Endothelial cell of umbilical vein (primary cell): ENCODE measurements around the gene HSPA9. TPM values are rescaled to one million over a fixed set of nuclear protein-coding genes. Genes with fewer than 3 reads are reported as not detected.

Experiments
- BruUV-seq: library from RNA; stranded (reverse); fragments of 400-500 nt; replicated peaks from 2 replicates; lab custom pipeline; 2021; lab: Mats Ljungman, UMichigan
- CTCF ChIA-PET: fragments of 300-600, 350-600 bp; sonication (Branson Sonifier 250); formaldehyde crosslinking; loops from one replicate; lab custom pipeline; 2021; ENCODE audit warnings: antibody characterized with exemption, inconsistent platforms; lab: Charles Lee
- POLR2A ChIA-PET: fragments of 300-600, 350-600 bp; sonication (Branson Sonifier 250); formaldehyde crosslinking; loops from one replicate; lab custom pipeline; 2021; ENCODE audit warnings: antibody characterized with exemption, inconsistent platforms; lab: Charles Lee
- DNase-seq: peaks from one replicate; pipeline ENCODE4 v3.0.0-alpha.2; 2011; ENCODE audit warnings: low read depth, low spot score
- FAIRE-seq: peaks from 2 replicates; lab custom pipeline; 2011; peaks lifted over from hg19 to GRCh38; lab: Jason Lieb, UNC
- H2AFZ ChIP-seq: 2 replicates; pipeline ENCODE4 v1.6.0; 2012; ENCODE audit warnings: low read depth, low read length, control low read depth, inconsistent platforms
- H3K27ac ChIP-seq: 2 replicates; pipeline ENCODE4 v1.5.1; 2011; ENCODE audit warnings: low read depth, mild to moderate bottlenecking, control low read depth, low read length, moderate library complexity; ENCODE audit not compliant: insufficient read depth
- H3K27me3 ChIP-seq, 2 experiments: 2 replicates each; pipeline versions ENCODE4 v1.6.0 to v1.6.1; 2011; ENCODE audit warnings: low read length in 2 of 2, mixed read lengths in 1 of 2; ENCODE audit not compliant: control insufficient read depth in 2 of 2, insufficient read depth in 2 of 2
- H3K36me3 ChIP-seq, 2 experiments: 2 replicates in 1 of 2; 3 replicates in 1 of 2; pipeline ENCODE4 v1.5.1; 2011; ENCODE audit warnings: low read length in 2 of 2, mild to moderate bottlenecking in 1 of 2, moderate library complexity in 1 of 2; ENCODE audit not compliant: control insufficient read depth in 2 of 2, insufficient read depth in 2 of 2; ENCODE audit errors: extremely low read depth in 1 of 2
- H3K4me1 ChIP-seq: 3 replicates; pipeline ENCODE4 v1.5.1; 2011; ENCODE audit warnings: mild to moderate bottlenecking, low read length; ENCODE audit not compliant: control insufficient read depth, insufficient read depth; ENCODE audit errors: extremely low read depth
- H3K4me2 ChIP-seq: 2 replicates; pipeline ENCODE4 v1.6.1; 2011; ENCODE audit warnings: low read length, control low read depth, mixed read lengths; ENCODE audit not compliant: insufficient read depth
- H3K4me3 ChIP-seq, 3 experiments: fragments of 200-600 bp in 1 of 3; sonication (generic), shearing (Covaris generic) in 1 of 3; replicated peaks in 1 of 3; 2 replicates each; pipeline ENCODE4 v1.5.1; 2011 to 2016; ENCODE audit warnings: control low read depth in 3 of 3, low read length in 3 of 3, mild to moderate bottlenecking in 2 of 3, inconsistent platforms in 1 of 3, low read depth in 1 of 3, moderate library complexity in 1 of 3; ENCODE audit not compliant: insufficient read depth in 1 of 3
- H3K79me2 ChIP-seq: 2 replicates; pipeline ENCODE4 v1.6.0; 2012; ENCODE audit warnings: low read length, inconsistent platforms; ENCODE audit not compliant: control insufficient read depth, insufficient read depth
- H3K9ac ChIP-seq: replicated peaks from 2 replicates; pipeline ENCODE3; 2011; ENCODE audit warnings: low read length, control low read depth; ENCODE audit not compliant: insufficient read depth; ENCODE audit errors: extremely low read depth
- H3K9me1 ChIP-seq: replicated peaks from 3 replicates; pipeline ENCODE4 v1.6.0; 2011; ENCODE audit warnings: mild to moderate bottlenecking, low read length; ENCODE audit not compliant: control insufficient read depth, insufficient read depth; ENCODE audit errors: extremely low read depth
- H3K9me3 ChIP-seq: replicated peaks from 2 replicates; pipeline ENCODE4 v1.5.1; 2012; ENCODE audit warnings: low read length, inconsistent platforms; ENCODE audit not compliant: control insufficient read depth, insufficient read depth
- H4K20me1 ChIP-seq: replicated peaks from 2 replicates; pipeline ENCODE3; 2011; ENCODE audit warnings: mild to moderate bottlenecking, low read length; ENCODE audit not compliant: control insufficient read depth, insufficient read depth; ENCODE audit errors: extremely low read depth
- CTCF ChIP-seq, 2 donors: IDR thresholded peaks; 1 replicate in 1 of 2; 2 replicates in 1 of 2; pipeline ENCODE4 v1.5.1; 2011; ENCODE audit warnings: low read length in 2 of 2, mild to moderate bottlenecking in 2 of 2, moderate library complexity in 2 of 2, control low read depth in 1 of 2, inconsistent platforms in 1 of 2, low read depth in 1 of 2; ENCODE audit not compliant: insufficient read depth in 1 of 2; ENCODE audit errors: extremely low read depth in 1 of 2
- EZH2 ChIP-seq: IDR thresholded peaks from 2 replicates; pipeline ENCODE4 v1.6.1; 2012; ENCODE audit warnings: borderline replicate concordance, low read depth, mild to moderate bottlenecking, moderate library complexity, low read length, inconsistent platforms; ENCODE audit not compliant: severe bottlenecking
- FOS ChIP-seq: IDR thresholded peaks from 2 replicates; pipeline ENCODE4 v1.6.1; 2011; ENCODE audit warnings: mild to moderate bottlenecking, low read length, moderate library complexity, borderline replicate concordance; ENCODE audit not compliant: insufficient read depth
- GATA2 ChIP-seq: IDR thresholded peaks from 2 replicates; pipeline ENCODE4 v1.7.0; 2011; ENCODE audit warnings: low read depth, mild to moderate bottlenecking, moderate library complexity, mixed read lengths, low read length; ENCODE audit not compliant: insufficient read length, insufficient read depth
- JUN ChIP-seq: IDR thresholded peaks from 2 replicates; pipeline ENCODE4 v1.6.1; 2011; ENCODE audit warnings: borderline replicate concordance, low read depth; ENCODE audit not compliant: insufficient read length, insufficient read depth
- MAX ChIP-seq: IDR thresholded peaks from 2 replicates; pipeline ENCODE4 v1.6.1; 2011; ENCODE audit not compliant: insufficient read depth, insufficient read length
- MYC ChIP-seq: IDR thresholded peaks from one replicate; pipeline ENCODE4 v1.6.1; 2011; ENCODE audit warnings: mild to moderate bottlenecking, low read depth, low read length
- POLR2A ChIP-seq: IDR thresholded peaks from 2 replicates; pipeline ENCODE4 v1.6.1; 2012; ENCODE audit warnings: low read depth, mild to moderate bottlenecking, control low read depth, low read length
- POLR2AphosphoS5 ChIP-seq: IDR thresholded peaks from 2 replicates; pipeline ENCODE4 v1.6.1; 2012; ENCODE audit warnings: low read depth, mild to moderate bottlenecking, control low read depth, low read length, moderate library complexity; ENCODE audit not compliant: insufficient read depth
- dilution Hi-C: fragments of 300-500 bp; cut with MboI; formaldehyde crosslinking; loops from one replicate; pipeline ENCODE4 v1.15.0; 2019; ENCODE audit warnings: low sequenced_read_pairs; ENCODE audit not compliant: extremely low pct_ligation_motif_present
- intact Hi-C: fragments of 100-400 bp; cut with micrococcal nuclease; formaldehyde crosslinking; loops from one replicate; pipeline ENCODE4 v1.10.0; 2022
- polyA plus RNA-seq, 4 experiments: library from polyadenylated mRNA; depleted of rRNA in 3 of 4; stranded (reverse) in 3 of 4; unstranded in 1 of 4; fragments of >200 nt; gene quantifications; 2 replicates each; pipeline versions ENCODE4 v1.2.1 to v1.2.3, GENCODE V29; 2011 to 2012; ENCODE audit warnings: missing spikeins in 1 of 4
- total RNA-seq: library from RNA; stranded (reverse); gene quantifications from 2 replicates; pipeline ENCODE4 v1.2.3, GENCODE V29; 2021

Gene HSPA9
- total and polyA plus RNA-seq, 2 donors (not counting 3 experiments of a cell fraction or from before 2014, with no cell fraction given): 99.6 to 192 TPM

- ChIA-PET POLR2A (interaction anchor here (1.6 kb wide), 1 partner anchor 31 kb away, joined by 5 read pairs; no protein-coding TSS in a partner anchor), CTCF (interaction anchor here (1.1 to 2.5 kb wide), 3 partner anchors 9 to 83 kb away, joined by 3 to 7 read pairs (median 7); no protein-coding TSS in a partner anchor)
- H3K4me2 ChIP-seq: peak overlapping the region; percentile 97
- DNase-seq: peak; percentile 36
- no TSS peak for BruUV-seq
- intact Hi-C loops (no loop called here), dilution Hi-C loops (no loop called here)
- peak overlapping the region; percentile 100 for H3K27ac ChIP-seq
- no peaks in the 10 kb centered on the region for H3K9me3 ChIP-seq
- H3K4me1 ChIP-seq: peaks cover 33% of the 10 kb centered on the region
- peaks cover 7% of the 10 kb centered on the region for H4K20me1 ChIP-seq
- peak; percentile 4 for FAIRE-seq
- H3K9ac ChIP-seq: peak overlapping the region; percentile 100
- no peak overlapping the region for H2AFZ ChIP-seq
- H3K4me3 ChIP-seq: peak overlapping the region; percentile 79 to 92 (median 82)
- H3K79me2 ChIP-seq: peaks cover 79% of the 10 kb centered on the region
- peaks cover 0 to 8% of the 10 kb centered on the region in 2 experiments for H3K36me3 ChIP-seq
- no peaks in the 10 kb centered on the region for H3K27me3 ChIP-seq
- no peak for TF ChIP-seq EZH2
- no peaks in the 10 kb centered on the region for H3K9me1 ChIP-seq
Measured at GRCh38 chr5:138544181-138545134, 30.7 kb downstream of the HSPA9 start.

- H3K9ac ChIP-seq: peak overlapping the region; percentile 100
- dilution Hi-C loops (no loop called here), intact Hi-C loops (loop anchor here (1.0 kb wide), 2 partner anchors 32 to 78 kb away; partner anchors contain the start of genes EGR1 and HSPA9)
- H3K27ac ChIP-seq: peak overlapping the region; percentile 100
- no peaks in the 10 kb centered on the region for H3K9me3 ChIP-seq
- H2AFZ ChIP-seq: peak overlapping the region; percentile 92
- peaks cover 33% of the 10 kb centered on the region for H3K4me1 ChIP-seq
- H3K27me3 ChIP-seq: no peaks in the 10 kb centered on the region
- FAIRE-seq (peak; percentile 12), DNase-seq (no peak)
- ChIA-PET CTCF (interaction anchor here (0.6 to 2.5 kb wide), 7 partner anchors 10 to 105 kb away, joined by 3 to 7 read pairs (median 3); partner anchors contain the start of gene REEP2), POLR2A (interaction anchor here (0.7 to 1.6 kb wide), 4 partner anchors 11 to 751 kb away, joined by 3 to 5 read pairs (median 4); no protein-coding TSS in a partner anchor)
- peak overlapping the region; percentile 97 for H3K4me2 ChIP-seq
- H3K79me2 ChIP-seq: peaks cover 87% of the 10 kb centered on the region
- H3K9me1 ChIP-seq: no peaks in the 10 kb centered on the region
- H3K36me3 ChIP-seq: peaks cover 0 to 8% of the 10 kb centered on the region in 2 experiments
- H4K20me1 ChIP-seq: peaks cover 8% of the 10 kb centered on the region
- no peak for TF ChIP-seq GATA2
- no peak for TF ChIP-seq EZH2
- no peak for TF ChIP-seq MAX
- TF ChIP-seq CTCF (IDR thresholded peaks at IDR 0.05; ENCODE audit: extremely low read depth in 1 of 2, insufficient read depth in 1 of 2, low read depth in 1 of 2, low read length in 2 of 2): no peak
- no peak for TF ChIP-seq MYC
- TF ChIP-seq POLR2AphosphoS5: no peak
- no peak for TF ChIP-seq FOS
- no peak for TF ChIP-seq JUN
- TF ChIP-seq POLR2A: no peak
- BruUV-seq: TSS peak; percentile 89
- H3K4me3 ChIP-seq: peak overlapping the region; percentile 79 to 92 (median 82)
Measured at GRCh38 chr5:138543730-138544104, 31.5 kb downstream of the HSPA9 start.
